ENCODE data around the gene C9orf85.

DNA sequence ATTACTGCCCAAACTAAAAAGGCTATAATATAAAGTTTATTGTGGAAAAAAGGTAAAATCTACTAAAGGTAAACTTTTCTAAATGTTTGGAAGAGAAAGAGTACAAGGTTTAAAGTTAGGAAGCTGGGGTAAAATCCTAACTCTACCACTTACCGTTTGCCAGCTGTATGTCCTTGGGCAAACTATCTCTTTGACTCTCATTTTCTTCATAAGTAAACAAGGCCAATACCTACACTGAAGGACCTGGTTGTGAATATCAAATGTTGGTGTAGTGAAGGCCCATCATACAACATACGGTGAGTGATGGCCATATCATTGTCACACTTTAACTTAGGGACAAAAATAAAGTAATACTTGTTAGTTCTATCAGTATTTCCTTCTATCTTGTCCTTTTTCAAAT is 35.3 kb upstream of the C9orf85 start:
- TF ChIP-seq, protein P1, sequence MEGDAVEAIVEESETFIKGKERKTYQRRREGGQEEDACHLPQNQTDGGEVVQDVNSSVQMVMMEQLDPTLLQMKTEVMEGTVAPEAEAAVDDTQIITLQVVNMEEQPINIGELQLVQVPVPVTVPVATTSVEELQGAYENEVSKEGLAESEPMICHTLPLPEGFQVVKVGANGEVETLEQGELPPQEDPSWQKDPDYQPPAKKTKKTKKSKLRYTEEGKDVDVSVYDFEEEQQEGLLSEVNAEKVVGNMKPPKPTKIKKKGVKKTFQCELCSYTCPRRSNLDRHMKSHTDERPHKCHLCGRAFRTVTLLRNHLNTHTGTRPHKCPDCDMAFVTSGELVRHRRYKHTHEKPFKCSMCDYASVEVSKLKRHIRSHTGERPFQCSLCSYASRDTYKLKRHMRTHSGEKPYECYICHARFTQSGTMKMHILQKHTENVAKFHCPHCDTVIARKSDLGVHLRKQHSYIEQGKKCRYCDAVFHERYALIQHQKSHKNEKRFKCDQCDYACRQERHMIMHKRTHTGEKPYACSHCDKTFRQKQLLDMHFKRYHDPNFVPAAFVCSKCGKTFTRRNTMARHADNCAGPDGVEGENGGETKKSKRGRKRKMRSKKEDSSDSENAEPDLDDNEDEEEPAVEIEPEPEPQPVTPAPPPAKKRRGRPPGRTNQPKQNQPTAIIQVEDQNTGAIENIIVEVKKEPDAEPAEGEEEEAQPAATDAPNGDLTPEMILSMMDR (conservative IDR thresholded peaks at IDR 0.05), result no peak
- no peak for TF ChIP-seq ZFX (IDR thresholded peaks at IDR 0.05)

All from C4-2B (cell line).